NCI-H187 treated with DMSO at 0.1 percent for 48 hours (cell line): ENCODE data around the gene PAQR4.
A peak's percentile ranks its signal among the peaks of the same experiment; 100 is the strongest.
"Not testable (repeated sequence)": the region's sequence is repeated elsewhere in the genome, so short reads cannot be mapped to it uniquely, and the experiment has no call there.

Experiments
- DNase-seq: peaks from one replicate; lab custom pipeline; 2025; lab: John Stamatoyannopoulos, UW

The PAQR4 gene

DNA sequence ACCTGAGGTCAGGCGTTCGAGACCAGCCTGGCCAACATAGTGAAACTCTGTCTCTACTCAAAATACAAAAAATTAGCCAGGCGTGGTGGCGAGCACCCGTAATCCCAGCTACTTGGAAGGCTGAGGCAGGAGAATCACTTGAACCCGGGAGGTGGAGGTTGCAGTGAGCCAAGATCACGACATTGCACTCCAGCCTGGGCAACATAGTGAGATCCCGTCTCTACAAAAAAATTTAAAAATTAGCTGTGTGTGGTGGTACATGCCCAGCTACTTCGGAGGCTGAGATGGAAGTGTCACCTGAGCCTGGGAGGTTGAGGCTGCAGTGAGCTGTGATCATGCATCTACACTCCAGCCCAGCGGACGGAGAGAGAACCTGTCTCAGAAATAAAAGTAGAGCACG is 25.4 kb upstream of the PAQR4 start:
- DNase-seq = not testable (repeated sequence)

DNA sequence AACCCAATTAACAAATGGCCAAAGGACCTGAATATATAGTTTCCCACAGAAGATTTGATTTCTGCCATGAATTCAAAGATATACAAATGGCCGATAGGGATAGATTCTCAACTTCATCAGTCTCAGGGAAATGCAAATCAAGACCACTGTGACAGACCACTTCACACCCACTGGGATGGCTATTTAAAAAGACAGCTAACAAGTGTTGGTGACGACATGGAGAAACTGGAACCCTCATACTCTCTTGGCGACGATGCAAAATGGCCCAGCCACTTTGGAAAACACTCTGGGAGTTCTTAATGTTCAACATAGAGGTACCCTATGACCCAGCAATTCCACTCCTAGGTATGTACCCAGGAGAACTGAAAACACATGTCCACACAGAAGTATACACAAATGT is 22.5 kb upstream of the PAQR4 start:
- no peak for DNase-seq

DNA sequence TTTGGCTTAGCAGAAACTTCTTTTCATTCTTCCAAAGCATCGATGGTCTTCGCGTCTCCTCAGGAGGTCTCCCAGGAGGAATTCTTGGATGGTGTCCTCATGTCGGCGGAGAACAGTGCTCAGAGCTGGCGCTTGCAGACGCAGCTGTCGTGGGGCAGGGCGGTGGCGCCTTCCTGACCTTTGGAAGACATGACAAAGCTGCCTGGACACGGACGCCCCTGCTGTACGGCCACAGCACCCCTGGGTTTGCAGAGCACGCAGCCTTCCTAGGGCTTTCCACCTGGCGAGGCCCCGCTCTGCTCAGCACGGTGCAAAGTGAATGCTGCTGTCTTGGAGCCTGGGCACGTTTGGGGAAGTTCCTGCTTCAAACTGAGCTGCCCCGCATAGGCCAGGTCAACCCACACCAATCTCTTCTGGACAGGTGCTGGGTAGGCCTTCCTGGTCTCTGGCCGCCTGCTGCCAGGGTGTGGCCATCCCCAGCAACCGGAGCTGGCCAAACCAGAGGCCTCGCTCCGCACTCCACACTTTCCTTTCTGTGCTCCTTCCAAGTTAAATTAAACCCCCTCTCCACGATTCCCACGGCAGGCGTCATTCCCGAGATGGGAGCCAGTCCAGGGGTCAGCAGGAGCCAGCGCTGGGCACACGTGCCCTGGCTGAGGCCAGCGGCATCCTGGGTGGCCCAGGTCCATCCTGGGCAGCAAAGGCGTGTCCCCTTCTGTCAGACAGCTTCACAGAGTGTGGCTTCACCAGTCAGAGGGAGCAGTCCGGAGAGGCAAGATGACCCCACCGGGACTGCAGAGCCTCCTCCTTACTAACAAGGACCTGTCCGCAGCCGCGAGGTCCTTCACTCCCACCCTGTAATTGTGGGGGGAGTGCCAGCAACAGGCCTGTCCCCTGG is 20.1 kb upstream of the PAQR4 start:
- no peak for DNase-seq

DNA sequence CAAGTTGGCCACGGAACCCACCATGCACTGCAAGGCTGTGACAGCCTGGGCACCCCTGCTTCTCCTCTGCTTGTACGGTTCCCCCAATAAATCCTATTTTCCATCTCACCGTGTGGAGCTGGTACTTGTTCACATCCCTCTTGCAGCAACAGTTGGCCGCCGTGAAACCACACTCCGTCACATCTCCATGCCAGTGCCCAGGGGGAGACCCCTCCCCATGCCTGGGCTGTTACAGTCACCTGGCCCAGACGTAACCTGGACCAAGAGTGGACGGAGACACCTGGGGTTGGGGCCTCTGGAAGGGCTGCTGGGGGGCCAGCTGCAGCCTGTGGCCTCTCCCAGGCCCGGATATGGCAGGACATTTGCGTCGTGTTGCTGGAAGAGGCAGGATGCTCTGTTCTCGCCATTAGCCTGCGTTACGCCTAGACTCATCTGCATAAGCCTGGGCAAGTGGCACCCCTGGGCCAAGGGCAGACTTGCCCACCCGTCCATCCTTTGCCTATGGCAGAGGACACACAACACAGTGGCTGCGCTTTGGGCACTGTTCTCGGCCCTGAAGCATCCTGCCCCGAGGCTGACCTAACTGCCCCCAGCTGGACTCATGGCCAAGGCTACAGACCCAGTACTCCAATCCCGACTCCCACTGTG is 19.3 kb upstream of the PAQR4 start:
- no peak for DNase-seq

DNA sequence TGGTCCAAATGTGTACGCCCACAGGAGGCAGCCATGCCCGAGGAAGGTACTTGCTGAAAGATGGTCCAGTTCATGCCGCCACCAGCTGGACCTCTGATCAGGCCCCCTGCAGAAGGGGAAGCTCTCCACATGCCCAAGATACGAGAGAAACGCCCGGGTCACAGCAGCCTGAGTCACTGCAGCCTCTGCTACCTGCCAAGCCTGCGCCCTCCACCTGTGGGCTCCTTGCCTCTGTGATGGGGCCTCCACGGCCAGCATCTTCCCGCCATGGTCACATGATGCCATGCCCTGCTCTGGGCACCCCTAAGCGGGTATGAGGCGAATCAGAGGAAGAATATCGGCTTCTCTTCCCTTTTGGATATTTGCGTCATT is 18.8 kb upstream of the PAQR4 start:
- no peak for DNase-seq

DNA sequence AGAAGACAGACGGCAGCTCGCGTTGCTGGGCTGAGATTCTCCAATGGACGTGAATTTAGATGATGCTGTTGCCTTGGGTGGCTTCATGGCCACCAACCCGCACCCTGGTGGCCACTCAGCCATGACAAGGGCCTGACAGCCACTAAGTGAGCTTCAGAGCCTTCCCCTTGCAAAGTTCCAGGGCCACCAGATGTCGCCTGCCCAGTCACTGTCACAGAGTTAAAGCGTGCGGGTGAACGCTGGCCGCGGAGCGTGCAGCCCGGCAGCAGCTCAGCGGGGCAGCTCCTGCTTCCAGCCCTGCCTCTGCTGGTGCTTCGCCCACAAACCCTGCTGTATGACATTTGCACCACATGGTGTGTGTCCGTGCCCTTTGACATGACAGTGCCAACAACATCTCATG is 18.4 kb upstream of the PAQR4 start:
- DNase-seq = no peak

DNA sequence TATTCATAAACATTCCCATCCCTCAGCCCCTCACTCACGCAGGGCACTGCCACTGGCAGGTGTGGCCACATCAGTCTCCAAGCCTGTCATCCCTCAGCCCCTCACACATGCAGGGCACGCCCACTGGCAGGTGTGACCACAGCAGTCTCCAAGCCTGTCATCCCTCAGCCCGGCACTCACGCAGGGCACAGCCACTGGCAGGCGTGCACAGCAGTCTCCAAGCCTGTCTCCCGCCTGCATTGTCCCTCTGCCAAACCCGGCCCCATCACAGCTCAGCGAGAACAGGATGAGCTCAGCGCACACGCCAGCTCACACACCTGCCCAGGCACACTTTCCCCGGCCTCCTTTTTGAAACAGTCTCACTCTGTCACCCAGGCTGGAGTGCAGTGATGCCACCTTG is 16.5 kb upstream of the PAQR4 start:
- DNase-seq = peak; percentile 14

DNA sequence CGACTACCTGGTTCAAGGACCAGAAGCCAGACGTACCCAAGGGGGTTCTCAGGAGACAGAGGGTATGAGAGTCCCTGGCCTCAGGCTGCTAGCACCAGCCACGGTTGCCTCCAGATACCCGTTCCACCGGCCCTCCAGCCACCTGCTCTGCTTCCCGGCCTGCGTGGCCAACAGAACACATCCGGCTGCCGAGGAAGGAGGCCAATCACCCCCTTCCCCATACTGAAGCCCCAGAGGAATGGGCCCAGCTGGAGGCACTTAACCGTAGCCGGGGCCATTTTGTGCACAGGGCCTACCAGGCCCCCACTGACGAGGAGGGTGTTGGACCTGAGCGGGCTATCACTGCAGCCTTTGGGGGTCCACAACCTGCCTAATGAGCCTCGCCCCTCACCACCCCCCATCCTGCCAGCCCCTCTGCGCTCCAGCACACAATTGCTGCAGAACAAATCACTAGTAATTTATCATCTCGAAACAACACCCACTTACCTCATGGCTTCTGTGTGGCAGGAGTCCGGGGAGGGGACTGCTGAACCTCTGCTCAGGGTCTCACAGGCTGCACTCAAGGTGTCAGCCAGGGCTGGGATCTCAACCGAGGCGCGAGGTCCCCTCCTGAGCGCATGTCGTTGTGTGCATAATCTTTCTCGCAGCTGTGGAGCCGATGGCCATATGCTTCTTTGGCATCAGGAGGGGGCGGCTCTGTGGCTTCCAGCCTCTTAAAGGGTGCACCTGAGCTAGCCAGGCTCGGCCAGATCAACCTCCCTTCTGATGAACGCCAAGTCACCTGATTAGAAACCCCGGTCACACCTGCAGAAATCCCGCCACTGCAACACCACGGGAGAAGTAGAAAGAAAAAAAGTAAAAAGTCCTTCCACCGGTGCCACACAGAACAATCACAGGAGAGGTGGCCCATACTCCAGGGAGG is 15.2 kb upstream of the PAQR4 start:
- peak; percentile 36 for DNase-seq

DNA sequence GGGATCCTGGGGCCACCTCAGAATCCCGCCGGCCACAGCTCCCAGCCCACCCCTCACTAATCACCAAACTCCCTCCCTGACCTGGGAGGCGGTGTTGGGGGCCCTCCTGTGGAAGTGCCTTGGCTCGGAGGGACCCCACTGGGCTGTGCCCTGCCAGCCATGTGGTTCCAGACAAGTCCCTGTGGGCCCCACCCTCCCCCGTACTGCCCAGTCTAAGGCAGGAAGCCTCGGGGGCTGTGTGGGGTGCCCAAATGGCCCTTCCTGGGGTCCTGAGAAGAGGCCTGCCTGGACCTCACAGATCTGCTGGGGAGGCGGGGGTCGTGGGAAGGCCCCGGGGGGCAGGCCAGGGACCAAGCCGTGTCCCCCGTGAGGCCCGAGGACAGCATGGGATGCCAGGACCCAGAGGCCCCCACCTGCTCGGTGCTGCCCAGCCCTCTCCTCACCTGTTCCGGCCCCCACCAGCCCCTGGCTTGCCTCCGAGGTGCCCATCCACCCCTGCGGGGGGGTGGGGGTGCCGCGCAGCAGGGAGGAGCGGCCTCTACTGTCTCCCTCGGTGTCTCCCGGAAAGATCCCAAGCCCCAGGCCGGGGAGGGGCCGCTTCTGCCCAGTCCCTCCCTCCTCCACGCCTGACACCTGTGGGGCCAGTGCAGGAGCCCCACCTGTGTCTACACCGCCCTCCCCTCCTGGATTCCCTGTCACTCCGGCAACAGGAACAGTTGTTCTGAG is 14.3 kb upstream of the PAQR4 start:
- DNase-seq = peak; percentile 19

DNA sequence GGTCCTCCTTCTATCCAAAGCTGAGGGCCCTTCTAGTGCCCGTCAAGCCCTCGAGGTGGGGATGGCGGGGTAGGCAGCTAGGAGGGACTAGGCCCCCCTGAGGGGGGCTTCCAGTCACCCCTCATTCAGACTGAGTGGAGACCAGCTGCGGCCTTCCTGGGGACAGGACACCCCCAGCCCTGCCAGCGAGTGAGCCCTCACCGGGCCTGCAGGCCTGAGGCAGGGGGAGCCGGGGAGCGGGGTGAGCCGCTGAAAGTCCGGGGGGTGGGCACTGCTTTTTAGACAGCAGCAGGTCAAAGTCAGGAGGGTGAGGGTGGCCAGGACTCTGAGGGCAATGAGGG is 13.7 kb upstream of the PAQR4 start:
- no peak for DNase-seq

DNA sequence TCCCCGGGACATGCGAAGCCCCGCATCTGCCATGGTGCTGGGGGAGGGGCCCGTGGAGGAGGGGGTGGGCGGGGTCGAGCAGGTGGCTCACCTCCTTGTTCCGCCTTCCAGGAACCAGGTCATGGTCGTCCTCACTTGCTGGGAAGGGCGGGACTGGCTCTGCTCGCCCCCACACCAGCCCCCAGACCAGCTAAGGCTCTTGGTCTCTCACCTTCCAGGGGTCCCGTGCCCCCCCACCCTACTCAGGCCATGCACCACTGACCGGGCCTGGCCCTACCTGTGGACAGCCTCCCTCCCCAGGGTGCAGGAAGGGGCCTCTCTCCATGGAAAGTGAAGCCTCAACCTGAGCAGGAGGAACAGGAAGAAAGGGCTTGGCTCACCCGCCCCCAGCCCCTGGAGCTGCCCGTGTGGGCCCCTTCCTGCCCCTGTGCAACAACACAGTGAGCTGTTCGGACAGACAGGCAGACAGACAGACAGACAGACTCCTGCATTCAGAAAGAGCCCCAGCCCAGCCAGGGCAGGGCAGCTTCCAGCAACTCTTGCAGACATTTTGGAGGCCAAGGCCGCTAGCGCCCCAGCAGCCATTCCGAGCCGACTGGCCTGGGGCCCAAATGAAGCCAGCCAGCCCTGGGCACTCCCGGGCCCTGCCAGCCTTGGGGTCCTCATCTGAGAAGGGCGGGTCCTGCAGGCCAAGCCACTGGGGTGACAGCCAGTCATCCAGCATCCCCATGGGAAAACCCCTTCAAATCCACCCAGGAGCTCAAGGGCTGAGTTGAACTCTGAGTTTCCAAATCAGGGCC is 13.2 kb upstream of the PAQR4 start:
- no peak for DNase-seq

DNA sequence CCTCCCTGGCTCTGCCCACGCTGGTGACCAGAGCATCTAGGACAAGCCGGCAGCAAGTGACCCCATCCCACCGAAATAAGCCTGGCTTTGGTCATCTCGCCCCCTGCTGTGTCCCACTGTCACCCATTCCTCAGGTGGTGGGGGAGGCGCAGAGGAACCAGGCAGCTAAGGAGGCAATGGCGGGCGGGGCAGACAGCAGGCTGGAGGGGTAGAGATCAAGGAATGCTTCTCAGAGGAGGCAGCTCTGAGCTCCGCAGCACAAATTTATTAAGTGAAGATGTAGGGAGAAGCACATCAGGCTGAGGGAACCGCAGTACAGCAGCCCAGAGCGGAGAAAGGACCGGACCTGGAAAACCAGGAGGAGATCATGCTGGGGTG is 12.6 kb upstream of the PAQR4 start:
- DNase-seq = no peak

DNA sequence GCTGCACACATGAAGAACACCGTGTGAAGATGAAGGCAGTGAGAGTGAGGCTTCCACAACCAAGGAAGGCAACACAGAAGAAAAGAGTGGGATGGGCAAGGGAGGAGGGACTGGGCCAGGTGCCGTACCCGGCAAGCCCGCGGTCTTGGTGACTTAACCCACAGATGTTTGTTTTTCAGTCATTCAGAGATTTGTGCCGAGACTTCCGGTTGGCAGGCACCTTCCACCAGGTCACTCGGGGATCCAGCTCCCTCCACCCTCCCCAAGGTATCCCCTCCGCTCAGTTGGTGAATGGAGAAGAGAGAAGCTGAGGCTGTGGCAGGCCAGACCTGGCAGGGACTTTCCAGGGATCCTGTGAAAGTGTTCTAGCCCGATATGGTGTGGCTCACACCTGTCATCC is 9.9 kb upstream of the PAQR4 start:
- DNase-seq = no peak

DNA sequence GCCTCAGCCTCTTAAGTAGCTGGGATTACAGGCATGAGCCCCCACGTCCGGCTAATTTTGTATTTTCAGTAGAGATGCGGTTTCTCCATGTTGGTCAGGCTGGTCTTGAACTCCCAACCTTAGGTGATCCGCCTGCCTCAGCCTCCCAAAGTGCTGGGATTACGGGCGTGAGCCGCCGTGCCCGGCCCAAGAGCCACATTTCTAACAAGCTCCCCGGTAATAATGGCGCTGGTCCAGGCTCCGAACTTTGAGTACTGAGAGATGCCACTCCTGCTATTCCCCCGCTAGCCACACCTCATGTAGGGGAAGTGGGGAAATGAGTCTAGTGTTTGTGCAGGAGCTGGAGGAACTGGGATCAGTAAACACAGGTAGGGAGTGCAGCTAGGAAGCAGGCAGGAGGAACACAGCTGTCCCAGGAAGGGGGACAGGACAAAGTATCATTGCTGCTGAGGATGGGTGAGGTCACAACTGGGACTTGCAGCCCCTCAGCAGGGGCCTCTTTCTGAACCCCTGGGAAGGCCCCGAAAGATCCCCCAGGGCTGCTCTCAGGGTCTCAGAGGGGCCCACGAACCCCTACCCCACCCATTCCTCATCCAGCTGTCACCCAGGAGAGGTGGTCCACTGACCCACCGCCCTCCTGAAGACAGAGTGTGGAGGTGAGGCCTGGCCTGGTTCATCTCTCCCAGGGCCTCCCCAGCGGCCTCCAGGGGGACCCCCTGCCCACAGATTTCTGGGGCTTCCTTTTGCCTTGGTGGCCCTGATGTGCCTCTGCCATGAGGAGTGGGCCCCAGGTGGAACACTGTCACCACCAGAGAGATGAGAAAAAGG is 8.8 kb upstream of the PAQR4 start:
- DNase-seq = no peak

DNA sequence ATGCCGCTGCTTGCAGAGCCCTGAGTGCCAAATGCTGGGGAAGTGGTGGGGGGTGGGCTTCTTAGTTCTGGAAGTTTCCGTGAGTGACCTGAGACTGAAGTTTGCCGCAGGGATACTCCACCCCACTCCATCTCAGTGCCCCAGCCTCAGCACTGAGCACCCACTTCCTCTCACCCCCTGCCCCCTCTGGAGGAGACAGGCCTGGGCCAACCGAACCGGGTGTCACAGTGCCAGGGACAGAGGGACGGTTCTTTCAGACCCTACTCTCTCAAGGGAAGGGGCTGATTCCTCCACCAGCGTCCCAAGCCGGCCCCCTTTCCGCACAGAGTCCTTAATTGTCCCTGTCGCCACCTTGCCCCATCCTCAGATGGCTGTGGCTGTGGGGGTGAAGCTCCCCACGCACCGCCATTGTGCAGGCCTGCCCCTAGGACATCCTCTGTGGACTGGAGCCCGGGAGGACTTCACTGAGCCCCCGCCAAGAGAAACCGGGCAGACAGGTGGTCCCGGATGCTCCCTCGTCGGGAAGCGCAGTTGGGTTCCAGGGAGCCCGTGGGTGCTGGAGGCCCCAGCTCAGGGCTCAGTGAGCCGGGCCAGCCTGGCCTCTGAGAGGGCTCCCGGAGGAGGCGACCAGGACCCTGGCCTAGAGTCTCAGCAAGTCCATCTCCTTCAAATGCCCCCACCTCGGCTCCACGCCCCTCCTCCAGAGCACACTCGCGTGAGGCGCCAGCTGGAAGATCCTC is 6.6 kb upstream of the PAQR4 start:
- DNase-seq = no peak

DNA sequence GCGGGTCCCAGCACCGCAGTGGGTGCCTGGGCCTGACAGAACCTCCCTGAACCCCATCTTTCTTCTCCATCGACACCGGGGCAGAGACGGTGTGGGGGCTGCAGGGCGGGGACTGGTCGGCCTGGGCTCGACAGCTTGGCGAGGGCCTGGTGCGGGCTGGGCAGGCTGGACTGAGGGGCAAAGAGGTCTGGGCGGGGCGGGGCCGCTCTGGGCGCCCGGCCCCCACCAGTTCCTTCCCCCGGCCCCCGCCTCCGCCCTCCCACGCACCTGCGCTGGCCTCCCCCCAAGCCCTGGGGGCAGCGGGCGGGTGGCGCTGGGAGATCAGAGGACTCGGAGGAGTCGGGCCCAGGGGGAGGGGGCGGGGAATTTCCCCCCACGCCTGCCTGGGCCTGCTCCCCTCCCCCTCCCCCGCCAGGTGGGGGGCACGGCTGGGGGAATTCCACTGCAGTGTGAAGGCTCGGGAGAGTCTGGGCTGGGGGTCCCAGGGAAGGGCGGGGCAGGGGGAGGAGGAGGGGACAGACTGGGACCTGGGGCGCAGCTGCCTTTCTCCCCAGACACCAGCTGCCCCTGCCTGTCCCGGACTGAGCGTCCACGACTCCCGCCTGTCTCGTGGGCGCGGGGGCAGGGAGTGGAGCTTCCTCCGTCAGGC is 6.0 kb upstream of the PAQR4 start:
- DNase-seq = no peak

DNA sequence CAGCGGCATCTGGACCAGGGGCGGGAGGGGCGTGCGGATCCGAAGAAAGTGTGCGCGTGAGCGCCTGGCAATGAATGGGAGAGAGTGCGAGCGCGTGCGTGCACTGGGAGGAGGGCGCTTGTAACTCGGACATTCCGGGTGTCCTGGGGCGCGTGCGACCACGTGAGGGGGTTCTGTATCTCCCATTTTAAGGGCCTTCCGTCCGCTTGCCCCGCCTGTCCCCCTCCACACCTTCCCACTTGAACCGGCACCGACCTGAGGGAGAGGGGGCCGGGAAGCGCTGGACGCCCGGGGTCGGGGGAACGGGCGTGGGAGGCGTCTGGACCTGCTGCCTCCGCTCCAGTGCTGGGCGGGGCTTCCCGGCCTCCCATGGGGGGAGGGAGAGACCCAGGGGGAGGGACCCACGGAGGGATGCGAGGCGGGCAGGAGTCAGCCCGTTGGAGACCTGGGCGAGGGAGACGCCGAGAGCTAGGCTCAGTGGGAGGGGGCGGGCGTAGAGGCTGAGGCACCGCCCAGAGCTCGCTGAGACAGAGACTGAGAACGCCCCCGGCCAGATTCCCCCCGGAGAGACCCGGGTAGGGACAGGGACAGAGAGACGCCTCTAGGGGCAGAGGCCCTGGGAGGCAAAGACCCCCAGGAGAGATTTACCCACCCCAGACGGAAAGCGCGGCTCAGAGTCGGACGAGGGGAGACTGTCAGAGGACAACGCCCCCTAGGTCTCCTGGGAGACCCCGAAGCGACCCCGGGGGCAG is 5.2 kb upstream of the PAQR4 start, which contains the start of gene KREMEN2:
Gene KREMEN2, plus strand, starts transcription at position 553 of the 752 bp plus-strand sequence. CDS start 246 bp downstream, outside the sequence.
- DNase-seq = no peak
